ENCODE data around the gene RELN.
"Not testable (repeated sequence)": the region's sequence is repeated elsewhere in the genome, so short reads cannot be mapped to it uniquely, and the experiment has no call there.

RELN gene

GRCh38 chr7:103799298-103799697, 190.2 kb downstream of the RELN start:
- no peaks in the 10 kb centered on the region for H3K4me1 ChIP-seq (ENCODE audit: control insufficient read depth, insufficient read depth, low read length)
- H3K27me3 ChIP-seq (ENCODE audit: control insufficient read depth, insufficient read depth, low read length) = no peaks in the 10 kb centered on the region
- no peak overlapping the region for H3K27ac ChIP-seq (ENCODE audit: low read depth, low read length)
- no peak overlapping the region for H3K4me3 ChIP-seq (ENCODE audit: low read length)
- no peaks in the 10 kb centered on the region for H3K36me3 ChIP-seq (ENCODE audit: control insufficient read depth, insufficient read depth, low read length)
- no peak overlapping the region for H3K9ac ChIP-seq (ENCODE audit: low read length)

- no peak overlapping the region for H3K9ac ChIP-seq (ENCODE audit: low read length)
Observed at GRCh38 chr7:103797647-103798307, 191.7 kb downstream of the RELN start.

GRCh38 chr7:103796327-103796962, 193.0 kb downstream of the RELN start:
- Histone ChIP-seq H3K27ac (ENCODE audit: low read depth, low read length) (no peak overlapping the region), H3K9ac (ENCODE audit: low read length) (no peak overlapping the region), H3K4me1 (ENCODE audit: control insufficient read depth, insufficient read depth, low read length) (no peaks in the 10 kb centered on the region), H3K27me3 (ENCODE audit: control insufficient read depth, insufficient read depth, low read length) (no peaks in the 10 kb centered on the region), H3K4me3 (ENCODE audit: low read length) (no peak overlapping the region), H3K36me3 (ENCODE audit: control insufficient read depth, insufficient read depth, low read length) (no peaks in the 10 kb centered on the region)

More at GRCh38 chr7:103797647-103798307, 191.7 kb downstream of the RELN start:
- H3K4me1 ChIP-seq (ENCODE audit: control insufficient read depth, insufficient read depth, low read length) = no peaks in the 10 kb centered on the region
- H3K36me3 ChIP-seq (ENCODE audit: control insufficient read depth, insufficient read depth, low read length) = no peaks in the 10 kb centered on the region
- H3K27ac ChIP-seq (ENCODE audit: low read depth, low read length) = no peak overlapping the region
- no peaks in the 10 kb centered on the region for H3K27me3 ChIP-seq (ENCODE audit: control insufficient read depth, insufficient read depth, low read length)
- H3K4me3 ChIP-seq (ENCODE audit: low read length) = no peak overlapping the region

- H3K4me3 ChIP-seq (ENCODE audit: low read length) = no peak overlapping the region
- H3K27ac ChIP-seq (ENCODE audit: low read depth, low read length) = no peak overlapping the region
- no peaks in the 10 kb centered on the region for H3K36me3 ChIP-seq (ENCODE audit: control insufficient read depth, insufficient read depth, low read length)
- H3K27me3 ChIP-seq (ENCODE audit: control insufficient read depth, insufficient read depth, low read length) = no peaks in the 10 kb centered on the region
- no peak overlapping the region for H3K9ac ChIP-seq (ENCODE audit: low read length)
- no peaks in the 10 kb centered on the region for H3K4me1 ChIP-seq (ENCODE audit: control insufficient read depth, insufficient read depth, low read length)
Observed at GRCh38 chr7:103795787-103796186, 193.7 kb downstream of the RELN start.

- H3K36me3 ChIP-seq (ENCODE audit: control insufficient read depth, insufficient read depth, low read length) = no peaks in the 10 kb centered on the region
- no peak overlapping the region for H3K9ac ChIP-seq (ENCODE audit: low read length)
- H3K4me3 ChIP-seq (ENCODE audit: low read length) = no peak overlapping the region
- H3K4me1 ChIP-seq (ENCODE audit: control insufficient read depth, insufficient read depth, low read length) = no peaks in the 10 kb centered on the region
- H3K27me3 ChIP-seq (ENCODE audit: control insufficient read depth, insufficient read depth, low read length) = no peaks in the 10 kb centered on the region
- no peak overlapping the region for H3K27ac ChIP-seq (ENCODE audit: low read depth, low read length)
Observed at GRCh38 chr7:103795107-103795506, 194.4 kb downstream of the RELN start.

- no peaks in the 10 kb centered on the region for H3K36me3 ChIP-seq (ENCODE audit: control insufficient read depth, insufficient read depth, low read length)
- H3K4me3 ChIP-seq (ENCODE audit: low read length) = no peak overlapping the region
- no peak overlapping the region for H3K9ac ChIP-seq (ENCODE audit: low read length)
- H3K27me3 ChIP-seq (ENCODE audit: control insufficient read depth, insufficient read depth, low read length) = no peaks in the 10 kb centered on the region
- no peaks in the 10 kb centered on the region for H3K4me1 ChIP-seq (ENCODE audit: control insufficient read depth, insufficient read depth, low read length)
- no peak overlapping the region for H3K27ac ChIP-seq (ENCODE audit: low read depth, low read length)
Observed at GRCh38 chr7:103794424-103794823, 195.0 kb downstream of the RELN start.

GRCh38 chr7:103793614-103794013, 195.8 kb downstream of the RELN start:
- Histone ChIP-seq H3K27ac (ENCODE audit: low read depth, low read length) (no peak overlapping the region), H3K36me3 (ENCODE audit: control insufficient read depth, insufficient read depth, low read length) (no peaks in the 10 kb centered on the region), H3K4me3 (ENCODE audit: low read length) (no peak overlapping the region), H3K27me3 (ENCODE audit: control insufficient read depth, insufficient read depth, low read length) (no peaks in the 10 kb centered on the region), H3K4me1 (ENCODE audit: control insufficient read depth, insufficient read depth, low read length) (no peaks in the 10 kb centered on the region), H3K9ac (ENCODE audit: low read length) (no peak overlapping the region)

GRCh38 chr7:103791894-103792293, 197.6 kb downstream of the RELN start:
- H3K27ac ChIP-seq (ENCODE audit: low read depth, low read length) = no peak overlapping the region

GRCh38 chr7:103787041-103787440, 202.4 kb downstream of the RELN start:
- not testable (repeated sequence) for H3K27ac ChIP-seq (ENCODE audit: low read depth, low read length); H3K4me3 ChIP-seq (ENCODE audit: low read length); H3K9ac ChIP-seq (ENCODE audit: low read length); H3K36me3 ChIP-seq (ENCODE audit: control insufficient read depth, insufficient read depth, low read length); H3K4me1 ChIP-seq (ENCODE audit: control insufficient read depth, insufficient read depth, low read length); H3K27me3 ChIP-seq (ENCODE audit: control insufficient read depth, insufficient read depth, low read length)

More at GRCh38 chr7:103791894-103792293, 197.6 kb downstream of the RELN start:
- Histone ChIP-seq H3K4me1 (ENCODE audit: control insufficient read depth, insufficient read depth, low read length) (no peaks in the 10 kb centered on the region), H3K27me3 (ENCODE audit: control insufficient read depth, insufficient read depth, low read length) (no peaks in the 10 kb centered on the region), H3K9ac (ENCODE audit: low read length) (no peak overlapping the region), H3K4me3 (ENCODE audit: low read length) (no peak overlapping the region), H3K36me3 (ENCODE audit: control insufficient read depth, insufficient read depth, low read length) (no peaks in the 10 kb centered on the region)

- Histone ChIP-seq H3K4me3 (ENCODE audit: low read length) (no peak overlapping the region), H3K9ac (ENCODE audit: low read length) (no peak overlapping the region), H3K4me1 (ENCODE audit: control insufficient read depth, insufficient read depth, low read length) (no peaks in the 10 kb centered on the region), H3K36me3 (ENCODE audit: control insufficient read depth, insufficient read depth, low read length) (no peaks in the 10 kb centered on the region), H3K27ac (ENCODE audit: low read depth, low read length) (no peak overlapping the region), H3K27me3 (ENCODE audit: control insufficient read depth, insufficient read depth, low read length) (no peaks in the 10 kb centered on the region)
Observed at GRCh38 chr7:103784646-103785286, 204.7 kb downstream of the RELN start.

GRCh38 chr7:103781409-103781808, 208.0 kb downstream of the RELN start:
- H3K36me3 ChIP-seq (ENCODE audit: control insufficient read depth, insufficient read depth, low read length) = no peaks in the 10 kb centered on the region
- no peaks in the 10 kb centered on the region for H3K4me1 ChIP-seq (ENCODE audit: control insufficient read depth, insufficient read depth, low read length)
- H3K27ac ChIP-seq (ENCODE audit: low read depth, low read length) = no peak overlapping the region
- H3K9ac ChIP-seq (ENCODE audit: low read length) = no peak overlapping the region
- no peak overlapping the region for H3K4me3 ChIP-seq (ENCODE audit: low read length)
- H3K27me3 ChIP-seq (ENCODE audit: control insufficient read depth, insufficient read depth, low read length) = no peaks in the 10 kb centered on the region

GRCh38 chr7:103780561-103780960, 208.9 kb downstream of the RELN start:
- H3K4me1 ChIP-seq (ENCODE audit: control insufficient read depth, insufficient read depth, low read length); H3K27me3 ChIP-seq (ENCODE audit: control insufficient read depth, insufficient read depth, low read length); H3K27ac ChIP-seq (ENCODE audit: low read depth, low read length); H3K4me3 ChIP-seq (ENCODE audit: low read length); H3K36me3 ChIP-seq (ENCODE audit: control insufficient read depth, insufficient read depth, low read length); H3K9ac ChIP-seq (ENCODE audit: low read length): not testable (repeated sequence)

- no peak overlapping the region for H3K9ac ChIP-seq (ENCODE audit: low read length)
- H3K27me3 ChIP-seq (ENCODE audit: control insufficient read depth, insufficient read depth, low read length) = no peaks in the 10 kb centered on the region
- no peak overlapping the region for H3K27ac ChIP-seq (ENCODE audit: low read depth, low read length)
- no peaks in the 10 kb centered on the region for H3K4me1 ChIP-seq (ENCODE audit: control insufficient read depth, insufficient read depth, low read length)
- no peaks in the 10 kb centered on the region for H3K36me3 ChIP-seq (ENCODE audit: control insufficient read depth, insufficient read depth, low read length)
- no peak overlapping the region for H3K4me3 ChIP-seq (ENCODE audit: low read length)
Observed at GRCh38 chr7:103777440-103777839, 212.0 kb downstream of the RELN start.

Data from rectal smooth muscle tissue (tissue), 1 donor.